HepG2 (cell line): ENCODE data around the gene SRBD1. TPM values are rescaled to one million over a fixed set of nuclear protein-coding genes. Genes with fewer than 3 reads are reported as not detected.

Experiments
- CENPX ChIP-seq: sonication (generic); formaldehyde crosslinking; IDR thresholded peaks from 2 replicates; pipeline ENCODE4 v1.9.0; 2021; ENCODE audit warnings: mild to moderate bottlenecking, missing genetic modification reagents, moderate library complexity
- CREM ChIP-seq, 2 experiments: sonication (generic) in 1 of 2; formaldehyde crosslinking in 1 of 2; IDR thresholded peaks; 2 replicates each; pipeline versions ENCODE4 v1.4.0 to v1.6.1; 2016 to 2020; ENCODE audit warnings: antibody characterized with exemption in 1 of 2, mild to moderate bottlenecking in 1 of 2, missing genetic modification reagents in 1 of 2
- MEF2D ChIP-seq: sonication (generic); formaldehyde crosslinking; IDR thresholded peaks from 2 replicates; pipeline ENCODE4 v1.5.1; 2020; ENCODE audit warnings: mild to moderate bottlenecking, missing genetic modification reagents
- RARA ChIP-seq: IDR thresholded peaks from 2 replicates; pipeline ENCODE4 v1.6.1; 2016; ENCODE audit warnings: missing genetic modification reagents, missing compliant biosample characterization
- RFXAP ChIP-seq: sonication (generic); formaldehyde crosslinking; IDR thresholded peaks from 2 replicates; pipeline ENCODE4 v1.4.0; 2020; ENCODE audit warnings: missing genetic modification reagents, borderline replicate concordance
- ZNF235 ChIP-seq: sonication (generic); formaldehyde crosslinking; IDR thresholded peaks from 2 replicates; pipeline ENCODE4 v1.8.1; 2023; ENCODE audit warnings: mild to moderate bottlenecking, missing genetic modification reagents, borderline replicate concordance
- polyA plus RNA-seq, 8 experiments: library from polyadenylated mRNA; depleted of rRNA in 3 of 8; stranded (reverse) in 7 of 8; unstranded in 1 of 8; fragments of >200 nt; fragmentation: Illumina TruSeq in 4 of 8; extraction: Trizol in 4 of 8; gene quantifications; 2 replicates each; pipeline versions ENCODE4 v1.2.1 to v1.2.3, GENCODE V29; 2011 to 2016; ENCODE audit warnings: low read depth in 4 of 8, missing spikeins in 1 of 8, mixed read lengths in 1 of 8; ENCODE audit not compliant: insufficient read depth in 1 of 8
- total RNA-seq, 5 experiments: library from RNA; depleted of rRNA; stranded (reverse); fragments of >200 nt; fragmentation: Illumina TruSeq; extraction: Trizol; gene quantifications; 2 replicates each; pipeline ENCODE4 v1.2.3, GENCODE V29; 2016; ENCODE audit warnings: low read depth in 1 of 5
- TF ChIP-seq, protein P1 (sequence below): sonication (generic); formaldehyde crosslinking; IDR thresholded peaks from 2 replicates; pipeline ENCODE4 v1.4.0; 2020; ENCODE audit warnings: missing genetic modification reagents
- TF ChIP-seq, protein P2 (sequence below): IDR thresholded peaks from 2 replicates; pipeline ENCODE4 v1.6.1; 2016; ENCODE audit warnings: low read depth, borderline replicate concordance
- TF ChIP-seq, protein P3 (sequence below): sonication (generic); formaldehyde crosslinking; IDR thresholded peaks from 2 replicates; pipeline ENCODE4 v1.8.1; 2023; ENCODE audit warnings: mild to moderate bottlenecking, missing genetic modification reagents, borderline replicate concordance
- TF ChIP-seq, protein P4 (sequence below): sonication (generic); formaldehyde crosslinking; IDR thresholded peaks from 2 replicates; pipeline ENCODE4 v1.8.1; 2023; ENCODE audit warnings: mild to moderate bottlenecking, missing genetic modification reagents
- TF ChIP-seq, protein P5 (sequence below): sonication (generic); formaldehyde crosslinking; IDR thresholded peaks from 2 replicates; pipeline ENCODE4 v1.5.0; 2020; ENCODE audit warnings: mild to moderate bottlenecking, missing genetic modification reagents
- TF ChIP-seq, protein P6 (sequence below), 2 experiments: IDR thresholded peaks; 2 replicates each; pipeline ENCODE4 v1.6.1; 2011 to 2012; ENCODE audit warnings: low read length in 2 of 2, borderline replicate concordance in 1 of 2, low read depth in 1 of 2, mild to moderate bottlenecking in 1 of 2, moderate library complexity in 1 of 2

The SRBD1 gene
- total and polyA plus RNA-seq, 2 of the 13 experiments (the other 11 are each of a cell fraction or from before 2014, with no cell fraction given) = 3.2 to 23.9 TPM

DNA sequence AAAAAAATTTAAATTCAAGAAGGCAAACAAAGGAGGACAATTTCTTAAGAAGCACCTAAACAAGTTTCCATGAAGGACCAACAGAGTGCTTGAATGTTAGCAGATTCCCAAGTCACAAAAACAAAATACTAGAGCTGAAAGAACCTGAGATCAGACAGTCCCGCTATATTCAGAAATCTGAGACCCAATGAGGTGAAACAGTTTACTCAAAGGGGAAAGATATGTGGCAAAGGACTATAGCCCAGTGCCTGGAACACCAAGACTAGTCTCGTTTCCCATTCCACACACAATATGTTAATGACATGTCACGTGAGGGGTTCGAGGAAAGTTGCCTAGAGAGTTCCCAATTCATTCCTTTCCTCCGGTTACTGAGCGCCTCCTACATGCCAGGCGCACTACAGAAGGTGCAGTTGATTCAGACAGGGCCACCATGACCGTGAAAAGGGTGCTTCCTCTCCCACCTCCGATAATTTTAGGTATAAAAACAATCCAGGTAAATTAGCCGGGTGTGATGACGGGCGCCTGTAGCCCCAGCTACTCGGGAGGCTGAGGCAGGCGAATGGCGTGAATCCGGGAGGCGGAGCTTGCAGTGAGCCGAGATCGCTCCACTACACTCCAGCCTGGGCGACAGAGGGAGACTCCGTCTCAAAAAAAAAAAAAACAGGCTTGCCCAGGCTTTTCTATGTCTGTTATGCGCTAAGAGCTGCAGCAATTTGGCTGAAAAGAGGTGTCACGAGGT, 617 bp downstream of the SRBD1 start (continued):
- TF ChIP-seq, protein P1, sequence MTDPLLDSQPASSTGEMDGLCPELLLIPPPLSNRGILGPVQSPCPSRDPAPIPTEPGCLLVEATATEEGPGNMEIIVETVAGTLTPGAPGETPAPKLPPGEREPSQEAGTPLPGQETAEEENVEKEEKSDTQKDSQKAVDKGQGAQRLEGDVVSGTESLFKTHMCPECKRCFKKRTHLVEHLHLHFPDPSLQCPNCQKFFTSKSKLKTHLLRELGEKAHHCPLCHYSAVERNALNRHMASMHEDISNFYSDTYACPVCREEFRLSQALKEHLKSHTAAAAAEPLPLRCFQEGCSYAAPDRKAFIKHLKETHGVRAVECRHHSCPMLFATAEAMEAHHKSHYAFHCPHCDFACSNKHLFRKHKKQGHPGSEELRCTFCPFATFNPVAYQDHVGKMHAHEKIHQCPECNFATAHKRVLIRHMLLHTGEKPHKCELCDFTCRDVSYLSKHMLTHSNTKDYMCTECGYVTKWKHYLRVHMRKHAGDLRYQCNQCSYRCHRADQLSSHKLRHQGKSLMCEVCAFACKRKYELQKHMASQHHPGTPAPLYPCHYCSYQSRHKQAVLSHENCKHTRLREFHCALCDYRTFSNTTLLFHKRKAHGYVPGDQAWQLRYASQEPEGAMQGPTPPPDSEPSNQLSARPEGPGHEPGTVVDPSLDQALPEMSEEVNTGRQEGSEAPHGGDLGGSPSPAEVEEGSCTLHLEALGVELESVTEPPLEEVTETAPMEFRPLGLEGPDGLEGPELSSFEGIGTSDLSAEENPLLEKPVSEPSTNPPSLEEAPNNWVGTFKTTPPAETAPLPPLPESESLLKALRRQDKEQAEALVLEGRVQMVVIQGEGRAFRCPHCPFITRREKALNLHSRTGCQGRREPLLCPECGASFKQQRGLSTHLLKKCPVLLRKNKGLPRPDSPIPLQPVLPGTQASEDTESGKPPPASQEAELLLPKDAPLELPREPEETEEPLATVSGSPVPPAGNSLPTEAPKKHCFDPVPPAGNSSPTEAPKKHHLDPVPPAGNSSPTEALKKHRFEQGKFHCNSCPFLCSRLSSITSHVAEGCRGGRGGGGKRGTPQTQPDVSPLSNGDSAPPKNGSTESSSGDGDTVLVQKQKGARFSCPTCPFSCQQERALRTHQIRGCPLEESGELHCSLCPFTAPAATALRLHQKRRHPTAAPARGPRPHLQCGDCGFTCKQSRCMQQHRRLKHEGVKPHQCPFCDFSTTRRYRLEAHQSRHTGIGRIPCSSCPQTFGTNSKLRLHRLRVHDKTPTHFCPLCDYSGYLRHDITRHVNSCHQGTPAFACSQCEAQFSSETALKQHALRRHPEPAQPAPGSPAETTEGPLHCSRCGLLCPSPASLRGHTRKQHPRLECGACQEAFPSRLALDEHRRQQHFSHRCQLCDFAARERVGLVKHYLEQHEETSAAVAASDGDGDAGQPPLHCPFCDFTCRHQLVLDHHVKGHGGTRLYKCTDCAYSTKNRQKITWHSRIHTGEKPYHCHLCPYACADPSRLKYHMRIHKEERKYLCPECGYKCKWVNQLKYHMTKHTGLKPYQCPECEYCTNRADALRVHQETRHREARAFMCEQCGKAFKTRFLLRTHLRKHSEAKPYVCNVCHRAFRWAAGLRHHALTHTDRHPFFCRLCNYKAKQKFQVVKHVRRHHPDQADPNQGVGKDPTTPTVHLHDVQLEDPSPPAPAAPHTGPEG = 0 out of 2 replicates have a peak, but pooled peaks have one; percentile 54
- TF ChIP-seq, protein P2, sequence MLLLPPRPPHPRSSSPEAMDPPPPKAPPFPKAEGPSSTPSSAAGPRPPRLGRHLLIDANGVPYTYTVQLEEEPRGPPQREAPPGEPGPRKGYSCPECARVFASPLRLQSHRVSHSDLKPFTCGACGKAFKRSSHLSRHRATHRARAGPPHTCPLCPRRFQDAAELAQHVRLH (CRISPR knock-in tag) = peak; percentile 55; the same call in 1 of the 2 replicates
- no peak for TF ChIP-seq CENPX (CRISPR knock-in tag)
- TF ChIP-seq, protein P3, sequence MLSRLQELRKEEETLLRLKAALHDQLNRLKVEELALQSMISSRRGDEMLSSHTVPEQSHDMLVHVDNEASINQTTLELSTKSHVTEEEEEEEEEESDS (CRISPR knock-in tag) = peak; percentile 68; the same call in 1 of the 2 replicates
- TF ChIP-seq, protein P4, sequence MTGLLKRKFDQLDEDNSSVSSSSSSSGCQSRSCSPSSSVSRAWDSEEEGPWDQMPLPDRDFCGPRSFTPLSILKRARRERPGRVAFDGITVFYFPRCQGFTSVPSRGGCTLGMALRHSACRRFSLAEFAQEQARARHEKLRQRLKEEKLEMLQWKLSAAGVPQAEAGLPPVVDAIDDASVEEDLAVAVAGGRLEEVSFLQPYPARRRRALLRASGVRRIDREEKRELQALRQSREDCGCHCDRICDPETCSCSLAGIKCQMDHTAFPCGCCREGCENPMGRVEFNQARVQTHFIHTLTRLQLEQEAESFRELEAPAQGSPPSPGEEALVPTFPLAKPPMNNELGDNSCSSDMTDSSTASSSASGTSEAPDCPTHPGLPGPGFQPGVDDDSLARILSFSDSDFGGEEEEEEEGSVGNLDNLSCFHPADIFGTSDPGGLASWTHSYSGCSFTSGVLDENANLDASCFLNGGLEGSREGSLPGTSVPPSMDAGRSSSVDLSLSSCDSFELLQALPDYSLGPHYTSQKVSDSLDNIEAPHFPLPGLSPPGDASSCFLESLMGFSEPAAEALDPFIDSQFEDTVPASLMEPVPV = peak; percentile 20; the same call in 1 of the 2 replicates
- TF ChIP-seq CREM (IDR thresholded peaks at IDR 0.05) = no peak
- no peak for TF ChIP-seq CREM (CRISPR knock-in tag; IDR thresholded peaks at IDR 0.05)
- no peak for TF ChIP-seq RFXAP (CRISPR knock-in tag)
- TF ChIP-seq, protein P5, sequence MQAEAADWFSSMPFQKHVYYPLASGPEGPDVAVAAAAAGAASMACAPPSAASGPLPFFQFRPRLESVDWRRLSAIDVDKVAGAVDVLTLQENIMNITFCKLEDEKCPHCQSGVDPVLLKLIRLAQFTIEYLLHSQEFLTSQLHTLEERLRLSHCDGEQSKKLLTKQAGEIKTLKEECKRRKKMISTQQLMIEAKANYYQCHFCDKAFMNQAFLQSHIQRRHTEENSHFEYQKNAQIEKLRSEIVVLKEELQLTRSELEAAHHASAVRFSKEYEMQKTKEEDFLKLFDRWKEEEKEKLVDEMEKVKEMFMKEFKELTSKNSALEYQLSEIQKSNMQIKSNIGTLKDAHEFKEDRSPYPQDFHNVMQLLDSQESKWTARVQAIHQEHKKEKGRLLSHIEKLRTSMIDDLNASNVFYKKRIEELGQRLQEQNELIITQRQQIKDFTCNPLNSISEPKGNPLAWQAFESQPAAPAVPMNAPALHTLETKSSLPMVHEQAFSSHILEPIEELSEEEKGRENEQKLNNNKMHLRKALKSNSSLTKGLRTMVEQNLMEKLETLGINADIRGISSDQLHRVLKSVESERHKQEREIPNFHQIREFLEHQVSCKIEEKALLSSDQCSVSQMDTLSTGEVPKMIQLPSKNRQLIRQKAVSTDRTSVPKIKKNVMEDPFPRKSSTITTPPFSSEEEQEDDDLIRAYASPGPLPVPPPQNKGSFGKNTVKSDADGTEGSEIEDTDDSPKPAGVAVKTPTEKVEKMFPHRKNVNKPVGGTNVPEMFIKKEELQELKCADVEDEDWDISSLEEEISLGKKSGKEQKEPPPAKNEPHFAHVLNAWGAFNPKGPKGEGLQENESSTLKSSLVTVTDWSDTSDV (CRISPR knock-in tag) = no peak
- TF ChIP-seq, protein P6, sequence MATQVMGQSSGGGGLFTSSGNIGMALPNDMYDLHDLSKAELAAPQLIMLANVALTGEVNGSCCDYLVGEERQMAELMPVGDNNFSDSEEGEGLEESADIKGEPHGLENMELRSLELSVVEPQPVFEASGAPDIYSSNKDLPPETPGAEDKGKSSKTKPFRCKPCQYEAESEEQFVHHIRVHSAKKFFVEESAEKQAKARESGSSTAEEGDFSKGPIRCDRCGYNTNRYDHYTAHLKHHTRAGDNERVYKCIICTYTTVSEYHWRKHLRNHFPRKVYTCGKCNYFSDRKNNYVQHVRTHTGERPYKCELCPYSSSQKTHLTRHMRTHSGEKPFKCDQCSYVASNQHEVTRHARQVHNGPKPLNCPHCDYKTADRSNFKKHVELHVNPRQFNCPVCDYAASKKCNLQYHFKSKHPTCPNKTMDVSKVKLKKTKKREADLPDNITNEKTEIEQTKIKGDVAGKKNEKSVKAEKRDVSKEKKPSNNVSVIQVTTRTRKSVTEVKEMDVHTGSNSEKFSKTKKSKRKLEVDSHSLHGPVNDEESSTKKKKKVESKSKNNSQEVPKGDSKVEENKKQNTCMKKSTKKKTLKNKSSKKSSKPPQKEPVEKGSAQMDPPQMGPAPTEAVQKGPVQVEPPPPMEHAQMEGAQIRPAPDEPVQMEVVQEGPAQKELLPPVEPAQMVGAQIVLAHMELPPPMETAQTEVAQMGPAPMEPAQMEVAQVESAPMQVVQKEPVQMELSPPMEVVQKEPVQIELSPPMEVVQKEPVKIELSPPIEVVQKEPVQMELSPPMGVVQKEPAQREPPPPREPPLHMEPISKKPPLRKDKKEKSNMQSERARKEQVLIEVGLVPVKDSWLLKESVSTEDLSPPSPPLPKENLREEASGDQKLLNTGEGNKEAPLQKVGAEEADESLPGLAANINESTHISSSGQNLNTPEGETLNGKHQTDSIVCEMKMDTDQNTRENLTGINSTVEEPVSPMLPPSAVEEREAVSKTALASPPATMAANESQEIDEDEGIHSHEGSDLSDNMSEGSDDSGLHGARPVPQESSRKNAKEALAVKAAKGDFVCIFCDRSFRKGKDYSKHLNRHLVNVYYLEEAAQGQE (IDR thresholded peaks at IDR 0.05; ENCODE audit: borderline replicate concordance in 1 of 2, low read depth in 1 of 2, low read length in 2 of 2) = 0 out of 4 replicates have a peak, but pooled peaks of 1 of the 2 experiments have one; percentile 17
- TF ChIP-seq ZNF235 (CRISPR knock-in tag) = 0 out of 2 replicates have a peak, but pooled peaks have one; percentile 38
- TF ChIP-seq MEF2D (CRISPR knock-in tag) = peak; percentile 37; the same call in 1 of the 2 replicates
- TF ChIP-seq RARA = 0 out of 2 replicates have a peak, but pooled peaks have one; percentile 16
